ENCODE data around the gene PACRG.

PACRG gene

GRCh38 chr6:162846723-162847122 lies 118.9 kb downstream of the PACRG start:
- H2BK5ac ChIP-seq (ENCODE audit: low read depth, low read length, poor library complexity), result no peak overlapping the region
- H3K27ac ChIP-seq (ENCODE audit: low read depth, low read length), result no peak overlapping the region
- H3K79me1 ChIP-seq (ENCODE audit: low read length), result no peaks in the 10 kb centered on the region
- no peak overlapping the region for H2BK12ac ChIP-seq (ENCODE audit: low read length)
- no peak overlapping the region for H2BK120ac ChIP-seq (ENCODE audit: insufficient read depth, low read length, poor library complexity)
- H3K4me3 ChIP-seq (ENCODE audit: low read depth, low read length), result no peak overlapping the region
- no peak overlapping the region for H4K91ac ChIP-seq (ENCODE audit: low read depth, low read length)
- no peaks in the 10 kb centered on the region for H3K79me2 ChIP-seq (ENCODE audit: control insufficient read depth, insufficient read depth, low read length, poor library complexity)
- H3K18ac ChIP-seq (ENCODE audit: low read length), result no peak overlapping the region
- H3K9me3 ChIP-seq (ENCODE audit: insufficient read depth, low read depth, low read length), result peaks cover 2% of the 10 kb centered on the region
- H3K36me3 ChIP-seq (ENCODE audit: control insufficient read depth in 1 of 2, insufficient read depth in 2 of 2, low read length in 2 of 2), result no peaks in the 10 kb centered on the region
- no peak overlapping the region for H2AFZ ChIP-seq (ENCODE audit: insufficient read depth, low read length, poor library complexity)
- no peak overlapping the region for H2AK5ac ChIP-seq (ENCODE audit: low read length)
- no peak overlapping the region for H4K12ac ChIP-seq (ENCODE audit: low read depth, low read length)
- WGBS (ENCODE audit: extremely low coverage, insufficient coverage, insufficient read length), result no CpG with 5 or more reads among the region's 6 CpGs
- H3K14ac ChIP-seq (ENCODE audit: low read length), result no peak overlapping the region
- no peaks in the 10 kb centered on the region for H3K27me3 ChIP-seq (ENCODE audit: insufficient read depth, low read length)
- H3K4me1 ChIP-seq (ENCODE audit: control insufficient read depth in 1 of 2, insufficient read depth in 2 of 2, low read length in 2 of 2), result no peaks in the 10 kb centered on the region
- no peak for DNase-seq
- H3K4ac ChIP-seq (ENCODE audit: low read depth, low read length), result no peak overlapping the region
- no peak overlapping the region for H3K9ac ChIP-seq (ENCODE audit: low read length)
- H4K8ac ChIP-seq (ENCODE audit: low read depth, low read length), result no peak overlapping the region
- H3K23ac ChIP-seq (ENCODE audit: low read length), result no peak overlapping the region
- no peak overlapping the region for H3K4me2 ChIP-seq (ENCODE audit: low read length)

- no peak for DNase-seq
- Histone ChIP-seq H2BK12ac (ENCODE audit: low read length) (no peak overlapping the region), H3K9me3 (ENCODE audit: insufficient read depth, low read depth, low read length) (peaks cover 2% of the 10 kb centered on the region), H3K27ac (ENCODE audit: low read depth, low read length) (no peak overlapping the region), H3K79me2 (ENCODE audit: control insufficient read depth, insufficient read depth, low read length, poor library complexity) (no peaks in the 10 kb centered on the region), H3K18ac (ENCODE audit: low read length) (no peak overlapping the region), H3K4ac (ENCODE audit: low read depth, low read length) (no peak overlapping the region), H4K12ac (ENCODE audit: low read depth, low read length) (no peak overlapping the region), H3K4me1 (ENCODE audit: control insufficient read depth in 1 of 2, insufficient read depth in 2 of 2, low read length in 2 of 2) (no peaks in the 10 kb centered on the region), H2BK120ac (ENCODE audit: insufficient read depth, low read length, poor library complexity) (no peak overlapping the region), H2AFZ (ENCODE audit: insufficient read depth, low read length, poor library complexity) (no peak overlapping the region), H3K23ac (ENCODE audit: low read length) (no peak overlapping the region), H3K4me3 (ENCODE audit: low read depth, low read length) (no peak overlapping the region), H4K8ac (ENCODE audit: low read depth, low read length) (no peak overlapping the region), H3K36me3 (ENCODE audit: control insufficient read depth in 1 of 2, insufficient read depth in 2 of 2, low read length in 2 of 2) (no peaks in the 10 kb centered on the region), H3K27me3 (ENCODE audit: insufficient read depth, low read length) (no peaks in the 10 kb centered on the region), H2AK5ac (ENCODE audit: low read length) (no peak overlapping the region), H3K14ac (ENCODE audit: low read length) (no peak overlapping the region), H3K79me1 (ENCODE audit: low read length) (no peaks in the 10 kb centered on the region), H3K9ac (ENCODE audit: low read length) (no peak overlapping the region), H4K91ac (ENCODE audit: low read depth, low read length) (no peak overlapping the region), H3K4me2 (ENCODE audit: low read length) (no peak overlapping the region), H2BK5ac (ENCODE audit: low read depth, low read length, poor library complexity) (no peak overlapping the region)
- WGBS (ENCODE audit: extremely low coverage, insufficient coverage, insufficient read length), result no CpG with 5 or more reads among the region's 4 CpGs
Observed at GRCh38 chr6:162849269-162849668, 121.5 kb downstream of the PACRG start.

GRCh38 chr6:162852192-162852591 lies 124.4 kb downstream of the PACRG start:
- no peak overlapping the region for H2BK5ac ChIP-seq (ENCODE audit: low read depth, low read length, poor library complexity)
- peaks cover 2% of the 10 kb centered on the region for H3K9me3 ChIP-seq (ENCODE audit: insufficient read depth, low read depth, low read length)
- no peak overlapping the region for H3K23ac ChIP-seq (ENCODE audit: low read length)
- no peaks in the 10 kb centered on the region for H3K36me3 ChIP-seq (ENCODE audit: control insufficient read depth in 1 of 2, insufficient read depth in 2 of 2, low read length in 2 of 2)
- no peak overlapping the region for H4K8ac ChIP-seq (ENCODE audit: low read depth, low read length)
- H2AFZ ChIP-seq (ENCODE audit: insufficient read depth, low read length, poor library complexity), result no peak overlapping the region
- H4K12ac ChIP-seq (ENCODE audit: low read depth, low read length), result no peak overlapping the region
- no peak overlapping the region for H3K9ac ChIP-seq (ENCODE audit: low read length)
- no peak overlapping the region for H2AK5ac ChIP-seq (ENCODE audit: low read length)
- H3K4me3 ChIP-seq (ENCODE audit: low read depth, low read length), result no peak overlapping the region
- H3K4ac ChIP-seq (ENCODE audit: low read depth, low read length), result no peak overlapping the region
- no peak overlapping the region for H4K91ac ChIP-seq (ENCODE audit: low read depth, low read length)
- no peak overlapping the region for H2BK120ac ChIP-seq (ENCODE audit: insufficient read depth, low read length, poor library complexity)
- no CpG with 5 or more reads among the region's 6 CpGs for WGBS (ENCODE audit: extremely low coverage, insufficient coverage, insufficient read length)
- no peak overlapping the region for H3K4me2 ChIP-seq (ENCODE audit: low read length)
- H3K79me1 ChIP-seq (ENCODE audit: low read length), result no peaks in the 10 kb centered on the region
- H2BK12ac ChIP-seq (ENCODE audit: low read length), result no peak overlapping the region
- no peaks in the 10 kb centered on the region for H3K4me1 ChIP-seq (ENCODE audit: control insufficient read depth in 1 of 2, insufficient read depth in 2 of 2, low read length in 2 of 2)
- no peaks in the 10 kb centered on the region for H3K27me3 ChIP-seq (ENCODE audit: insufficient read depth, low read length)
- no peak for DNase-seq
- no peaks in the 10 kb centered on the region for H3K79me2 ChIP-seq (ENCODE audit: control insufficient read depth, insufficient read depth, low read length, poor library complexity)
- H3K27ac ChIP-seq (ENCODE audit: low read depth, low read length), result no peak overlapping the region
- H3K18ac ChIP-seq (ENCODE audit: low read length), result no peak overlapping the region
- no peak overlapping the region for H3K14ac ChIP-seq (ENCODE audit: low read length)

- peaks cover 2% of the 10 kb centered on the region for H3K9me3 ChIP-seq (ENCODE audit: insufficient read depth, low read depth, low read length)
- no CpG with 5 or more reads among the region's 9 CpGs for WGBS (ENCODE audit: extremely low coverage, insufficient coverage, insufficient read length)
- H3K4me1 ChIP-seq (ENCODE audit: control insufficient read depth in 1 of 2, insufficient read depth in 2 of 2, low read length in 2 of 2), result no peaks in the 10 kb centered on the region
- H3K4ac ChIP-seq (ENCODE audit: low read depth, low read length), result no peak overlapping the region
- no peak for DNase-seq
- no peak overlapping the region for H2BK12ac ChIP-seq (ENCODE audit: low read length)
- no peaks in the 10 kb centered on the region for H3K79me2 ChIP-seq (ENCODE audit: control insufficient read depth, insufficient read depth, low read length, poor library complexity)
- H3K36me3 ChIP-seq (ENCODE audit: control insufficient read depth in 1 of 2, insufficient read depth in 2 of 2, low read length in 2 of 2), result no peaks in the 10 kb centered on the region
- H3K14ac ChIP-seq (ENCODE audit: low read length), result no peak overlapping the region
- no peak overlapping the region for H4K8ac ChIP-seq (ENCODE audit: low read depth, low read length)
- H4K91ac ChIP-seq (ENCODE audit: low read depth, low read length), result no peak overlapping the region
- no peak overlapping the region for H3K27ac ChIP-seq (ENCODE audit: low read depth, low read length)
- H2AK5ac ChIP-seq (ENCODE audit: low read length), result no peak overlapping the region
- no peak overlapping the region for H3K18ac ChIP-seq (ENCODE audit: low read length)
- no peak overlapping the region for H2BK120ac ChIP-seq (ENCODE audit: insufficient read depth, low read length, poor library complexity)
- H3K79me1 ChIP-seq (ENCODE audit: low read length), result no peaks in the 10 kb centered on the region
- no peak overlapping the region for H3K23ac ChIP-seq (ENCODE audit: low read length)
- no peak overlapping the region for H3K4me3 ChIP-seq (ENCODE audit: low read depth, low read length)
- no peak overlapping the region for H3K9ac ChIP-seq (ENCODE audit: low read length)
- H4K12ac ChIP-seq (ENCODE audit: low read depth, low read length), result no peak overlapping the region
- no peaks in the 10 kb centered on the region for H3K27me3 ChIP-seq (ENCODE audit: insufficient read depth, low read length)
- no peak overlapping the region for H3K4me2 ChIP-seq (ENCODE audit: low read length)
- H2AFZ ChIP-seq (ENCODE audit: insufficient read depth, low read length, poor library complexity), result no peak overlapping the region
- no peak overlapping the region for H2BK5ac ChIP-seq (ENCODE audit: low read depth, low read length, poor library complexity)
Observed at GRCh38 chr6:162852840-162853577, 125.2 kb downstream of the PACRG start.
